ENCODE measurements around the gene ARID3A. TPM values are rescaled to one million over a fixed set of nuclear protein-coding genes. Genes with fewer than 3 reads are reported as not detected.

Gene ARID3A
- total and polyA plus RNA-seq, 2 of the 13 experiments (the other 11 are each of a cell fraction or from before 2014, with no cell fraction given), result 71.3 to 77.9 TPM

DNA sequence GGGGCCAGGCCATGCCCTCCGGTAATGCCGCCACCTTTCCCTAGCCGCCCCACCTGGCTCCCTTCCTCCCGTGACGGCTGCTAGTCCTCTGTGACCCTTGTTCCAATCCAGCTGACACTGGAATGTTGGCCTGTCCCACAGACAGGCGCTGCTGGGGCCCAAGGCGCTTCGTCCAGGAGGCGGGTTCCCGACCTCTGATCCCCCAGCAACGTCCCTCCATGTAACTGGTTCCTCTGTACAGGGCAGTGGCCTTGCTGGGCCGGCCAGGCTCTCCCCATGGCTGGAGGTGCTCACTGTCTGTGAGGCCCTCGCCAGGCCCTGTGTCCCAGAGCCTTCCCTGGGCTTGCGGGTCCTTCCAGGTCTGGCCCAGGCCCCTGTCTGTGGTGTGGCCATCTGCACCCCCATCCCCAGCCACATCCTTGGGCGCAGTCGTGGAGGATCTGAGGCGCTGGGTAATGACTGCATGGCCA, 67.6 kb downstream of the ARID3A start (continued):
- TF ChIP-seq GATAD1 (CRISPR knock-in tag; IDR thresholded peaks at IDR 0.05), result peak; percentile 54; the same call in 1 of the 2 replicates
- TF ChIP-seq ZFP90 (CRISPR knock-in tag; IDR thresholded peaks at IDR 0.05; ENCODE audit: borderline replicate concordance), result 0 out of 2 replicates have a peak, but pooled peaks have one; percentile 27
- TF ChIP-seq, protein P1, sequence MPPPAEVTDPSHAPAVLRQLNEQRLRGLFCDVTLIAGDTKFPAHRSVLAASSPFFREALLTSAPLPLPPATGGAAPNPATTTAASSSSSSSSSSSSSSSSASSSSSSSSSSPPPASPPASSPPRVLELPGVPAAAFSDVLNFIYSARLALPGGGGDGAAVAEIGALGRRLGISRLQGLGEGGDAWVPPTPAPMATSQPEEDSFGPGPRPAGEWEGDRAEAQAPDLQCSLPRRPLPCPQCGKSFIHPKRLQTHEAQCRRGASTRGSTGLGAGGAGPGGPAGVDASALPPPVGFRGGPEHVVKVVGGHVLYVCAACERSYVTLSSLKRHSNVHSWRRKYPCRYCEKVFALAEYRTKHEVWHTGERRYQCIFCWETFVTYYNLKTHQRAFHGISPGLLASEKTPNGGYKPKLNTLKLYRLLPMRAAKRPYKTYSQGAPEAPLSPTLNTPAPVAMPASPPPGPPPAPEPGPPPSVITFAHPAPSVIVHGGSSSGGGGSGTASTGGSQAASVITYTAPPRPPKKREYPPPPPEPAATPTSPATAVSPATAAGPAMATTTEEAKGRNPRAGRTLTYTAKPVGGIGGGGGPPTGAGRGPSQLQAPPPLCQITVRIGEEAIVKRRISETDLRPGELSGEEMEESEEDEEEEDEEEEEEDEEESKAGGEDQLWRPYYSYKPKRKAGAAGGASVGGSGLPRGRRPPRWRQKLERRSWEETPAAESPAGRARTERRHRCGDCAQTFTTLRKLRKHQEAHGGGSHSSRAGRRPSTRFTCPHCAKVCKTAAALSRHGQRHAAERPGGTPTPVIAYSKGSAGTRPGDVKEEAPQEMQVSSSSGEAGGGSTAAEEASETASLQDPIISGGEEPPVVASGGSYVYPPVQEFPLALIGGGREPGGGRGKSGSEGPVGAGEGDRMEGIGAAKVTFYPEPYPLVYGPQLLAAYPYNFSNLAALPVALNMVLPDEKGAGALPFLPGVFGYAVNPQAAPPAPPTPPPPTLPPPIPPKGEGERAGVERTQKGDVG (CRISPR knock-in tag; IDR thresholded peaks at IDR 0.05; ENCODE audit: borderline replicate concordance), result 0 out of 2 replicates have a peak, but pooled peaks have one; percentile 77
- peak; percentile 89 for TF ChIP-seq SAP130 (CRISPR knock-in tag; IDR thresholded peaks at IDR 0.05; ENCODE audit: low read depth)
- TF ChIP-seq, protein P2, sequence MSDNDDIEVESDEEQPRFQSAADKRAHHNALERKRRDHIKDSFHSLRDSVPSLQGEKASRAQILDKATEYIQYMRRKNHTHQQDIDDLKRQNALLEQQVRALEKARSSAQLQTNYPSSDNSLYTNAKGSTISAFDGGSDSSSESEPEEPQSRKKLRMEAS (IDR thresholded peaks at IDR 0.05), result peak; percentile 48
- TF ChIP-seq MEF2D (CRISPR knock-in tag; IDR thresholded peaks at IDR 0.05), result 0 out of 2 replicates have a peak, but pooled peaks have one; percentile 55
- TF ChIP-seq, protein P3, sequence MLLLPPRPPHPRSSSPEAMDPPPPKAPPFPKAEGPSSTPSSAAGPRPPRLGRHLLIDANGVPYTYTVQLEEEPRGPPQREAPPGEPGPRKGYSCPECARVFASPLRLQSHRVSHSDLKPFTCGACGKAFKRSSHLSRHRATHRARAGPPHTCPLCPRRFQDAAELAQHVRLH (CRISPR knock-in tag; IDR thresholded peaks at IDR 0.05; ENCODE audit: borderline replicate concordance, low read depth), result peak; percentile 70; the same call in 1 of the 2 replicates
- no peak for TF ChIP-seq ZNF468 (CRISPR knock-in tag; IDR thresholded peaks at IDR 0.05)
- TF ChIP-seq ZEB1 (IDR thresholded peaks at IDR 0.05; ENCODE audit: insufficient replicate concordance, low read depth), result peak; percentile 60
- TF ChIP-seq, protein P4, sequence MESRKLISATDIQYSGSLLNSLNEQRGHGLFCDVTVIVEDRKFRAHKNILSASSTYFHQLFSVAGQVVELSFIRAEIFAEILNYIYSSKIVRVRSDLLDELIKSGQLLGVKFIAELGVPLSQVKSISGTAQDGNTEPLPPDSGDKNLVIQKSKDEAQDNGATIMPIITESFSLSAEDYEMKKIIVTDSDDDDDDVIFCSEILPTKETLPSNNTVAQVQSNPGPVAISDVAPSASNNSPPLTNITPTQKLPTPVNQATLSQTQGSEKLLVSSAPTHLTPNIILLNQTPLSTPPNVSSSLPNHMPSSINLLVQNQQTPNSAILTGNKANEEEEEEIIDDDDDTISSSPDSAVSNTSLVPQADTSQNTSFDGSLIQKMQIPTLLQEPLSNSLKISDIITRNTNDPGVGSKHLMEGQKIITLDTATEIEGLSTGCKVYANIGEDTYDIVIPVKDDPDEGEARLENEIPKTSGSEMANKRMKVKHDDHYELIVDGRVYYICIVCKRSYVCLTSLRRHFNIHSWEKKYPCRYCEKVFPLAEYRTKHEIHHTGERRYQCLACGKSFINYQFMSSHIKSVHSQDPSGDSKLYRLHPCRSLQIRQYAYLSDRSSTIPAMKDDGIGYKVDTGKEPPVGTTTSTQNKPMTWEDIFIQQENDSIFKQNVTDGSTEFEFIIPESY (CRISPR knock-in tag; IDR thresholded peaks at IDR 0.05), result peak; percentile 73
- peak; percentile 69; the same call in 1 of the 2 replicates for TF ChIP-seq KDM2A (CRISPR knock-in tag; IDR thresholded peaks at IDR 0.05; ENCODE audit: borderline replicate concordance, low read depth)
- no peak for TF ChIP-seq NONO (IDR thresholded peaks at IDR 0.05)
- peak; percentile 81; the same call in 1 of the 2 replicates for TF ChIP-seq NONO (CRISPR knock-in tag; conservative IDR thresholded peaks at IDR 0.05)
- TF ChIP-seq, protein P5, sequence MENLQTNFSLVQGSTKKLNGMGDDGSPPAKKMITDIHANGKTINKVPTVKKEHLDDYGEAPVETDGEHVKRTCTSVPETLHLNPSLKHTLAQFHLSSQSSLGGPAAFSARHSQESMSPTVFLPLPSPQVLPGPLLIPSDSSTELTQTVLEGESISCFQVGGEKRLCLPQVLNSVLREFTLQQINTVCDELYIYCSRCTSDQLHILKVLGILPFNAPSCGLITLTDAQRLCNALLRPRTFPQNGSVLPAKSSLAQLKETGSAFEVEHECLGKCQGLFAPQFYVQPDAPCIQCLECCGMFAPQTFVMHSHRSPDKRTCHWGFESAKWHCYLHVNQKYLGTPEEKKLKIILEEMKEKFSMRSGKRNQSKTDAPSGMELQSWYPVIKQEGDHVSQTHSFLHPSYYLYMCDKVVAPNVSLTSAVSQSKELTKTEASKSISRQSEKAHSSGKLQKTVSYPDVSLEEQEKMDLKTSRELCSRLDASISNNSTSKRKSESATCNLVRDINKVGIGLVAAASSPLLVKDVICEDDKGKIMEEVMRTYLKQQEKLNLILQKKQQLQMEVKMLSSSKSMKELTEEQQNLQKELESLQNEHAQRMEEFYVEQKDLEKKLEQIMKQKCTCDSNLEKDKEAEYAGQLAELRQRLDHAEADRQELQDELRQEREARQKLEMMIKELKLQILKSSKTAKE (CRISPR knock-in tag; IDR thresholded peaks at IDR 0.05; ENCODE audit: borderline replicate concordance), result peak; percentile 56; the same call in 1 of the 2 replicates
- TF ChIP-seq ZFX (CRISPR knock-in tag; IDR thresholded peaks at IDR 0.05; ENCODE audit: low read depth), result peak; percentile 92
- TF ChIP-seq, protein P6, sequence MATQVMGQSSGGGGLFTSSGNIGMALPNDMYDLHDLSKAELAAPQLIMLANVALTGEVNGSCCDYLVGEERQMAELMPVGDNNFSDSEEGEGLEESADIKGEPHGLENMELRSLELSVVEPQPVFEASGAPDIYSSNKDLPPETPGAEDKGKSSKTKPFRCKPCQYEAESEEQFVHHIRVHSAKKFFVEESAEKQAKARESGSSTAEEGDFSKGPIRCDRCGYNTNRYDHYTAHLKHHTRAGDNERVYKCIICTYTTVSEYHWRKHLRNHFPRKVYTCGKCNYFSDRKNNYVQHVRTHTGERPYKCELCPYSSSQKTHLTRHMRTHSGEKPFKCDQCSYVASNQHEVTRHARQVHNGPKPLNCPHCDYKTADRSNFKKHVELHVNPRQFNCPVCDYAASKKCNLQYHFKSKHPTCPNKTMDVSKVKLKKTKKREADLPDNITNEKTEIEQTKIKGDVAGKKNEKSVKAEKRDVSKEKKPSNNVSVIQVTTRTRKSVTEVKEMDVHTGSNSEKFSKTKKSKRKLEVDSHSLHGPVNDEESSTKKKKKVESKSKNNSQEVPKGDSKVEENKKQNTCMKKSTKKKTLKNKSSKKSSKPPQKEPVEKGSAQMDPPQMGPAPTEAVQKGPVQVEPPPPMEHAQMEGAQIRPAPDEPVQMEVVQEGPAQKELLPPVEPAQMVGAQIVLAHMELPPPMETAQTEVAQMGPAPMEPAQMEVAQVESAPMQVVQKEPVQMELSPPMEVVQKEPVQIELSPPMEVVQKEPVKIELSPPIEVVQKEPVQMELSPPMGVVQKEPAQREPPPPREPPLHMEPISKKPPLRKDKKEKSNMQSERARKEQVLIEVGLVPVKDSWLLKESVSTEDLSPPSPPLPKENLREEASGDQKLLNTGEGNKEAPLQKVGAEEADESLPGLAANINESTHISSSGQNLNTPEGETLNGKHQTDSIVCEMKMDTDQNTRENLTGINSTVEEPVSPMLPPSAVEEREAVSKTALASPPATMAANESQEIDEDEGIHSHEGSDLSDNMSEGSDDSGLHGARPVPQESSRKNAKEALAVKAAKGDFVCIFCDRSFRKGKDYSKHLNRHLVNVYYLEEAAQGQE (IDR thresholded peaks at IDR 0.05; ENCODE audit: borderline replicate concordance in 1 of 2, low read depth in 1 of 2, low read length in 2 of 2), result 0 out of 4 replicates have a peak, but pooled peaks of 1 of the 2 experiments have one; percentile 6
- TF ChIP-seq DMAP1 (CRISPR knock-in tag; IDR thresholded peaks at IDR 0.05), result peak; percentile 48; the same call in 1 of the 2 replicates

Data from HepG2 (cell line).